HCT116 (cell line): ENCODE measurements around the gene PATZ1. TPM values are rescaled to one million over a fixed set of nuclear protein-coding genes. Genes with fewer than 3 reads are reported as not detected.

Experiments used
- ATAC-seq: fragments of 200-7000 bp; cut with Tn5 transposase; 2 replicates; pipeline ENCODE4 v1.9.1; 2020; ENCODE audit warnings: mild to moderate bottlenecking, moderate library complexity
- BruUV-seq: library from RNA; stranded (reverse); fragments of 400-500 nt; replicated peaks from 2 replicates; lab custom pipeline; 2021; lab: Mats Ljungman, UMichigan
- CTCF ChIA-PET: fragments of 300-600 bp; sonication (Branson Sonifier 250); formaldehyde crosslinking; loops from one replicate; lab custom pipeline; 2021; ENCODE audit warnings: antibody characterized with exemption; lab: Charles Lee
- POLR2A ChIA-PET: fragments of 300-600, 350-600 bp; sonication (Branson Sonifier 250); formaldehyde crosslinking; loops from one replicate; lab custom pipeline; 2021; ENCODE audit warnings: antibody characterized with exemption; lab: Charles Lee
- RAD21 ChIA-PET, 2 experiments: fragments of 300-600 bp; sonication (Branson Sonifier 250); formaldehyde crosslinking; loops; one replicate each; lab custom pipeline; 2023; ENCODE audit warnings: low total read pairs in 2 of 2; ENCODE audit not compliant: uncharacterized antibody in 2 of 2, unreplicated experiment in 2 of 2, low non-redundant PET in 1 of 2; lab: Charles Lee
- DNase-seq: peaks from one replicate; pipeline ENCODE4 v3.0.0-alpha.2; 2010; ENCODE audit warnings: low read depth, low spot score
- H2AFZ ChIP-seq: fragments of 200-600 bp; shearing (Covaris generic), sonication (generic); 2 replicates; pipeline ENCODE4 v1.6.1; 2017; ENCODE audit warnings: low read depth, mixed run types, mixed read lengths, antibody characterized with exemption, low read length; ENCODE audit not compliant: poor library complexity, severe bottlenecking
- H3K27ac ChIP-seq: 2 replicates; pipeline ENCODE4 v1.5.1; 2012; ENCODE audit warnings: low read depth, low read length
- H3K27me3 ChIP-seq: fragments of 200-600 bp; sonication (generic); 2 replicates; pipeline ENCODE4 v1.6.1; 2016; ENCODE audit warnings: mixed run types, low read length, mixed read lengths; ENCODE audit not compliant: insufficient read depth
- H3K36me3 ChIP-seq, 2 experiments: fragments of 200-500 bp in 1 of 2; fragments of 200-600 bp in 1 of 2; sonication (Bioruptor generic) in 1 of 2; sonication (generic) in 1 of 2; 2 replicates each; pipeline versions ENCODE4 v1.5.1 to v1.6.1; 2014 to 2016; ENCODE audit warnings: low read length in 2 of 2, inconsistent platforms in 1 of 2, mixed read lengths in 1 of 2, mixed run types in 1 of 2; ENCODE audit not compliant: insufficient read depth in 2 of 2, control insufficient read depth in 1 of 2
- H3K4me1 ChIP-seq, 2 experiments: fragments of 200-600 bp in 1 of 2; sonication (generic) in 1 of 2; 2 replicates each; pipeline versions ENCODE4 v1.5.1 to v1.6.1; 2012 to 2017; ENCODE audit warnings: low read length in 2 of 2, inconsistent platforms in 1 of 2, mild to moderate bottlenecking in 1 of 2, mixed read lengths in 1 of 2, mixed run types in 1 of 2, moderate library complexity in 1 of 2; ENCODE audit not compliant: insufficient read depth in 2 of 2, control insufficient read depth in 1 of 2
- H3K4me2 ChIP-seq: fragments of 200-600 bp; sonication (generic); 2 replicates; pipeline ENCODE4 v1.6.1; 2017; ENCODE audit warnings: mixed run types, low read length, mixed read lengths
- H3K4me3 ChIP-seq, 2 experiments: fragments of 200-600 bp in 1 of 2; sonication (generic) in 1 of 2; replicated peaks in 1 of 2; 2 replicates each; pipeline ENCODE4 v1.5.1; 2011 to 2016; ENCODE audit warnings: low read length in 2 of 2, control low read depth in 1 of 2, low read depth in 1 of 2, mild to moderate bottlenecking in 1 of 2, mixed read lengths in 1 of 2, mixed run types in 1 of 2
- H3K79me2 ChIP-seq: fragments of 200-600 bp; sonication (generic); 2 replicates; pipeline ENCODE4 v1.6.1; 2017; ENCODE audit warnings: mild to moderate bottlenecking, mixed run types, low read length, moderate library complexity, mixed read lengths; ENCODE audit not compliant: insufficient read depth
- H3K9ac ChIP-seq: fragments of 200-600 bp; sonication (generic); 2 replicates; pipeline ENCODE4 v1.6.1; 2016; ENCODE audit warnings: low read length, mixed read lengths
- H3K9me2 ChIP-seq: fragments of 200-600 bp; sonication (generic), shearing (Covaris generic); 2 replicates; pipeline ENCODE4 v1.6.1; 2017; ENCODE audit warnings: mixed run types, mild to moderate bottlenecking, moderate library complexity; ENCODE audit not compliant: insufficient read depth
- H3K9me3 ChIP-seq, 2 experiments: fragments of 200-500 bp in 1 of 2; fragments of 200-600 bp in 1 of 2; sonication (Bioruptor generic) in 1 of 2; sonication (generic) in 1 of 2; 2 replicates each; pipeline ENCODE4 v1.6.1; 2014 to 2017; ENCODE audit warnings: low read length in 2 of 2, mixed read lengths in 2 of 2, inconsistent platforms in 1 of 2, low read depth in 1 of 2, mild to moderate bottlenecking in 1 of 2, mixed run types in 1 of 2, moderate library complexity in 1 of 2; ENCODE audit not compliant: control insufficient read depth in 1 of 2, insufficient read depth in 1 of 2
- H4K20me1 ChIP-seq: fragments of 200-600 bp; sonication (generic), shearing (Covaris generic); 2 replicates; pipeline ENCODE4 v1.6.1; 2017; ENCODE audit warnings: mixed run types, mild to moderate bottlenecking, moderate library complexity; ENCODE audit not compliant: insufficient read depth
- CBX3 ChIP-seq: IDR thresholded peaks from 2 replicates; pipeline ENCODE4 v1.6.1; 2012; ENCODE audit warnings: low read depth
- ELF1 ChIP-seq: IDR thresholded peaks from 2 replicates; pipeline ENCODE4 v1.6.1; 2012; ENCODE audit warnings: low read depth, borderline replicate concordance
- FOSL1 ChIP-seq: IDR thresholded peaks from 2 replicates; pipeline ENCODE4 v1.6.1; 2012; ENCODE audit warnings: low read depth
- POLR2AphosphoS5 ChIP-seq: IDR thresholded peaks from 2 replicates; pipeline ENCODE4 v1.6.1; 2011; ENCODE audit warnings: mild to moderate bottlenecking, low read depth, low read length, moderate library complexity
- RAD21 ChIP-seq: IDR thresholded peaks from 2 replicates; pipeline ENCODE4 v1.6.1; 2012; ENCODE audit warnings: low read depth, mild to moderate bottlenecking
- SIN3A ChIP-seq: IDR thresholded peaks from 2 replicates; pipeline ENCODE4 v1.6.1; 2012; ENCODE audit warnings: low read depth
- intact Hi-C: fragments of 100-400 bp; cut with micrococcal nuclease; formaldehyde crosslinking; loops from 2 replicates; pipeline ENCODE4 v1.10.0; 2022
- total RNA-seq: library from RNA; stranded (reverse); gene quantifications from one replicate; pipeline ENCODE4 v1.2.1, GENCODE V29; 2021; ENCODE audit not compliant: unreplicated experiment
- TF ChIP-seq, protein P1 (sequence below): IDR thresholded peaks from 2 replicates; pipeline ENCODE4 v1.6.1; 2012
- TF ChIP-seq, protein P2 (sequence below), 3 experiments: fragments of 200-600 bp in 1 of 3; sonication (generic) in 1 of 3; IDR thresholded peaks in 2 of 3; conservative IDR thresholded peaks in 1 of 3; 2 replicates each; pipeline ENCODE4 v1.5.1; 2012 to 2017; ENCODE audit warnings: low read depth in 2 of 3, low read length in 2 of 3, antibody characterized with exemption in 1 of 3, borderline replicate concordance in 1 of 3, control low read depth in 1 of 3, mild to moderate bottlenecking in 1 of 3, mixed read lengths in 1 of 3, mixed run types in 1 of 3, moderate library complexity in 1 of 3; ENCODE audit not compliant: insufficient read depth in 1 of 3

The PATZ1 gene
- total RNA-seq, 1 experiment from 2014 or later, result 30.6 TPM

DNA sequence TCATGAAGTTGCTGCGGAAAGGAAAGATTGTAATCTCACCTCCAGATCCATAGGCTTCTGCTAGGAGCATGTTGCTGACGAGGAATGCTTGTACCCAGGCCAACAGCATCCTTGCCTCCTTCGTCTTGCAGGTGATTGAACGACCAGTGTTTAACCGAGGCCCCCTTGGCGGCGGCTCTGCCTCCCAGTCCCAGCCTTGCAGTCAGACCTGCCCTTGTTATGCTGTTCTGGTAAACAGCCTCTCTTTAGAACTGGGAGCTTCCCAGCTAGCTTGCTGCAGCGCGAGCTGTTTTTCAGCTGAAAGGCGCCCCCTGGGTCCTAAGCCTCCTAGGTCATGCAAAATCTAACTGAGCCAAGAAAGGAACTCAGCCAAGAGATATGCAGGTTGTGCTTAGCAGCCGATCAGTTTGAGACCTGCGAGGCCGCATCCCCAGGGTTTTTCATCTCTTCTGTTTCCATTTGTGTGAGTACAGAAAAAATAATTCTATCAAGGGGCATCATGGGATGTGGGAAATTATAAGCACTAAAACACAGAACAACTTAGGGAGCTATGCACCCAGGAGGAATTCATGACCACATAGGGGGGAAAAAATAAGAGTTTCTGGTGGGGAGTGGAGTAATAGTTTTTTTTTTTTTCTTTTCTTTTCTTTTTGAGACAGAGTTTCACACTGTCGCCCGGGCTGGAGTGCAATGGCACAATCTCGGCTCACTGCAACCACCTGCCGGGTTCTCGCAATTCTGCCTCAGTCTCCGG lies 53.7 kb downstream of the PATZ1 start, which contains the start of gene PIK3IP1:
PIK3IP1 (minus strand) TSS at position 253 of the 754 bp plus-strand sequence; CDS start at position 109, 144 bp downstream.
- intact Hi-C loops, result no loop called here
- DNase-seq (peak; percentile 51), ATAC-seq (peak; percentile 63)
- no peak within 1 kb of the TSS for H3K4me3 ChIP-seq
- no peaks in the 10 kb centered on the region for H3K79me2 ChIP-seq
- POLR2A ChIA-PET, result no interaction called here
- peak within 1 kb of the TSS; percentile 37 for H3K4me2 ChIP-seq
- H3K4me1 ChIP-seq, result peaks cover 27 to 44% of the 10 kb centered on the region in 2 experiments
- H3K9me2 ChIP-seq, result no peaks in the 10 kb centered on the region
- RAD21 ChIA-PET, result interaction anchor here in 1 of 2 experiments (0.9 kb wide), 1 partner anchor 21 kb away, joined by 3 read pairs; no protein-coding TSS in a partner anchor
- BruUV-seq, result no TSS peak
- H2AFZ ChIP-seq, result no peak within 1 kb of the TSS
- H3K27me3 ChIP-seq, result no peaks in the 10 kb centered on the region
- H3K9me3 ChIP-seq, result no peaks in the 10 kb centered on the region
- TF ChIP-seq SIN3A, result no peak
- 0 out of 2 replicates have a peak, but pooled peaks have one; percentile 53 for TF ChIP-seq CBX3
- no peak for TF ChIP-seq ELF1
- TF ChIP-seq, protein P1, sequence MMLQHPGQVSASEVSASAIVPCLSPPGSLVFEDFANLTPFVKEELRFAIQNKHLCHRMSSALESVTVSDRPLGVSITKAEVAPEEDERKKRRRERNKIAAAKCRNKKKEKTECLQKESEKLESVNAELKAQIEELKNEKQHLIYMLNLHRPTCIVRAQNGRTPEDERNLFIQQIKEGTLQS, result no peak
- TF ChIP-seq POLR2AphosphoS5, result no peak
- peak; percentile 45 for TF ChIP-seq RAD21
- TF ChIP-seq, protein P2, sequence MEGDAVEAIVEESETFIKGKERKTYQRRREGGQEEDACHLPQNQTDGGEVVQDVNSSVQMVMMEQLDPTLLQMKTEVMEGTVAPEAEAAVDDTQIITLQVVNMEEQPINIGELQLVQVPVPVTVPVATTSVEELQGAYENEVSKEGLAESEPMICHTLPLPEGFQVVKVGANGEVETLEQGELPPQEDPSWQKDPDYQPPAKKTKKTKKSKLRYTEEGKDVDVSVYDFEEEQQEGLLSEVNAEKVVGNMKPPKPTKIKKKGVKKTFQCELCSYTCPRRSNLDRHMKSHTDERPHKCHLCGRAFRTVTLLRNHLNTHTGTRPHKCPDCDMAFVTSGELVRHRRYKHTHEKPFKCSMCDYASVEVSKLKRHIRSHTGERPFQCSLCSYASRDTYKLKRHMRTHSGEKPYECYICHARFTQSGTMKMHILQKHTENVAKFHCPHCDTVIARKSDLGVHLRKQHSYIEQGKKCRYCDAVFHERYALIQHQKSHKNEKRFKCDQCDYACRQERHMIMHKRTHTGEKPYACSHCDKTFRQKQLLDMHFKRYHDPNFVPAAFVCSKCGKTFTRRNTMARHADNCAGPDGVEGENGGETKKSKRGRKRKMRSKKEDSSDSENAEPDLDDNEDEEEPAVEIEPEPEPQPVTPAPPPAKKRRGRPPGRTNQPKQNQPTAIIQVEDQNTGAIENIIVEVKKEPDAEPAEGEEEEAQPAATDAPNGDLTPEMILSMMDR (IDR thresholded peaks at IDR 0.05 in 2 of 3, conservative IDR thresholded peaks at IDR 0.05 in 1 of 3; ENCODE audit: borderline replicate concordance in 1 of 3, insufficient read depth in 1 of 3, low read depth in 2 of 3, low read length in 2 of 3), result peak; percentile 18 to 31 (median 20); a peak in 1 of 6 replicates
- peak; percentile 51 for TF ChIP-seq FOSL1
- CTCF ChIA-PET, result interaction anchor here (0.5 to 1.9 kb wide), 6 partner anchors 8 to 81 kb away, joined by 3 to 14 read pairs (median 4); partner anchors contain the start of gene LIMK2
- H4K20me1 ChIP-seq, result no peaks in the 10 kb centered on the region
- H3K27ac ChIP-seq, result no peak within 1 kb of the TSS; the same call in 1 of the 2 replicates
- no peaks in the 10 kb centered on the region for H3K36me3 ChIP-seq
- H3K9ac ChIP-seq, result no peak within 1 kb of the TSS
